ENCODE results near the gene ACOT9.
"Not testable (repeated sequence)": the region's sequence is repeated elsewhere in the genome, so short reads cannot be mapped to it uniquely, and the experiment has no call there.

Gene ACOT9

DNA sequence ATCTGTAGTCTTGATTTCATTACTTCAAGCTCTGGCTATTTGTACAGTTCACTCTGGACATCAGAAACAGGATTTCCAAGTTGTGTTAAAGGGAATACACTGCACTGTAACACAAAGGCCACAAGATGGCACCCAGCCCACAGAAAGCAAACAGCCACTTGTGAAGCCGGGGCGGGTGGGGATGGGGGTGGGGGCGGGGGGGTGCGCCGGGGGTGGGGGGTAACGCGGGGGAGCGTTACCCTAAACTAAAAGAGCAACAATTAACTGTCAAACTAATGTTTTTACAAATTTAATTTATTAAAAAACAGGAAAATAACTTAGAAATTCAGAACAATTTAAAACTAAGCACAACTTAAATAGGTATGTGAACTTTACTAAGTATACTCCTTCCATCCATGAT is 48.5 kb downstream of the ACOT9 start:
- DNase-seq (ENCODE audit: low spot score): peak; percentile 75

DNA sequence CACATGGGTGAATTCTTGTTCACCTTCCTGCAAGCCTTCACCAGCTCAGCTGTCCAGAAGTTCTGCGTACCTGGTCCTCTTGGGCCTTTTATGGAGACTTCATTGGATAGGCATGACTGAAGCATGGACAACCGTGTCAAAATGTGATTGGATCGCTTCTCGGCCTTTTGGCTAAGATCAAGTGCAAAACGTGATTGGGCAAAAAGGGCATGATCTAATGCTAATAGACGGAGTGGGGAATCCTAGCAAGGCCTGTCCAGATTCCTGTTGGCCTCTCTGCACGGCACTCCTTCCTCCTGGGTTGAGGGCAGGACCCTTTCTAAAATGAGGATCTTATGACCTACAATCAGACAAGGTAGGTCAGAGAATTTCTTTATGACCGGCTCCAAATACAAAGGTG is 50.9 kb downstream of the ACOT9 start:
- DNase-seq (ENCODE audit: low spot score): no peak

DNA sequence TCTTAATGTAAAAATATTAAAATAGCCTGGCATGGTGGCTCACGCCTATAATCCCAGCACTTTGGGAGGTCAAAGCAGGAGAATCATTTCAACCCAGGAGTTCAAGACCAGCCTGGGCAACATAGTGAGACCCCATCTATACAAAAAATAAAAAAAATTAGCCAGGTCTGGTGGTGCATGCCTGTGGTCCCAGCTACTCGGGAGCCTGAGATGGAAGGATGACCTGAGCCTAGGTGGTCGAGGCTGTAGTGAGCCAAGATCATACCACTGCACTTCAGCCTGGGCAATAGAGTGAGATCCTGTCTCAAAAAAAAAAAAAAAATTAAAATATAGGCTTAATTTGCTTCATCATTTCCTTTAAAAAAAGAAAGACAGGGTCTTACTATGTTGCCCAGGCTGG is 66.6 kb downstream of the ACOT9 start:
- DNase-seq (ENCODE audit: low spot score): not testable (repeated sequence)

DNA sequence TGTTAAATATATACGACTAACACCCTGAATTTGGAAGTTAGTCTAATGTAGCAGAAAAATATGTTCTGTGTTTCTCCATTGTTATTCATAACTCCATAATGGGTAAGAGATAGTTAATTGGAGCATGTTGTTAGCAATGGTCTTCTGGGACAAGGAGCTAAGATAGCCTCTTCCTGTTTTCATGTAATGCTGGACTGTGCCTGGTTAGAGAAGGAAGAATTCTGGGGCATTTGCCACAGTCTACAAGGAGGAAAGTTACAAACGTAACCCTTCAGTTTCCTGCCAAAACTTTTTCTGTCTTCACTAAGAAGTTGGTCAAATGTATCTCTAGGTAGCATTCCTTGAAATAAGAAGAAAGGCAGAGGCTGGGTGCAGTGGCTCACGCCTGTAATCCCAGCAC is 70.0 kb downstream of the ACOT9 start:
- DNase-seq (ENCODE audit: low spot score): no peak

DNA sequence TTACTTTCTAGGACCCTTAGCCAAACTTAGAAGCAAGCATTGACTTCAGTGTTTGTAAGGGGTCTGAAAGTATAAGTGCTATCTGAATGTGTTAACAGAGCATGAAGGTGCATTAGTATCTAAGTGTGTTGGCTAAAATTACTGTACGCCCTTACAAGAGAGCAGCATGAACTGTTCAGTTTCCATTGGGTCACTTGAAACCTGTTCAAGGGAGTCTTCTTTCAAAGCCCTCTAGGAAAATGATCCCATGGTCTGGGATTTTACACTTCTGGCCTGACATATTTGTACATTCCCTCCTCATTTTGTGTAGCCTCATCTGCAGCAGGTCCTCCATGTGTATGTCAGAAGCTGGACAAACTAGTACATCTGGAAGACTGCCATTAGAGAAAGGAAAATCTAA is 72.5 kb downstream of the ACOT9 start:
- no peak for DNase-seq (ENCODE audit: low spot score)

DNA sequence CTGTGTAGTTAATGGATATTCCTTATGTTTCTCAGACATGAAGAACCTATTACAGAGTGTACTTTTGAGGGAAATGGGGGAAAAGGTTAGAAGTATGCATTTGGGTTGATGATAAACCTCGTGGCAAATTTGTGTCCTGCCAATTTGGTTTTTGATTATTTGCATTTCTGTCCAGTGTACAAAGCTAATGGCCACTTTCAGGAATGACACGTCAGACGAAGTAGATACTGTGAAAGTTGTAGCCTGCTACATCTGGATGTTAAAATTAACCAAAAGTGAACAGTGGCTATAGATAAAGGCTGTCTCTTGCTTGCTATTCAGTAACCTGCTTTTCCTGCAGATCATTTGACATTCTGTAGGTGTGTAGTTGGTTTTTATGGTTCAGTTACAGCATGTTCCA is 74.7 kb downstream of the ACOT9 start:
- DNase-seq (ENCODE audit: low spot score): peak; percentile 11

DNA sequence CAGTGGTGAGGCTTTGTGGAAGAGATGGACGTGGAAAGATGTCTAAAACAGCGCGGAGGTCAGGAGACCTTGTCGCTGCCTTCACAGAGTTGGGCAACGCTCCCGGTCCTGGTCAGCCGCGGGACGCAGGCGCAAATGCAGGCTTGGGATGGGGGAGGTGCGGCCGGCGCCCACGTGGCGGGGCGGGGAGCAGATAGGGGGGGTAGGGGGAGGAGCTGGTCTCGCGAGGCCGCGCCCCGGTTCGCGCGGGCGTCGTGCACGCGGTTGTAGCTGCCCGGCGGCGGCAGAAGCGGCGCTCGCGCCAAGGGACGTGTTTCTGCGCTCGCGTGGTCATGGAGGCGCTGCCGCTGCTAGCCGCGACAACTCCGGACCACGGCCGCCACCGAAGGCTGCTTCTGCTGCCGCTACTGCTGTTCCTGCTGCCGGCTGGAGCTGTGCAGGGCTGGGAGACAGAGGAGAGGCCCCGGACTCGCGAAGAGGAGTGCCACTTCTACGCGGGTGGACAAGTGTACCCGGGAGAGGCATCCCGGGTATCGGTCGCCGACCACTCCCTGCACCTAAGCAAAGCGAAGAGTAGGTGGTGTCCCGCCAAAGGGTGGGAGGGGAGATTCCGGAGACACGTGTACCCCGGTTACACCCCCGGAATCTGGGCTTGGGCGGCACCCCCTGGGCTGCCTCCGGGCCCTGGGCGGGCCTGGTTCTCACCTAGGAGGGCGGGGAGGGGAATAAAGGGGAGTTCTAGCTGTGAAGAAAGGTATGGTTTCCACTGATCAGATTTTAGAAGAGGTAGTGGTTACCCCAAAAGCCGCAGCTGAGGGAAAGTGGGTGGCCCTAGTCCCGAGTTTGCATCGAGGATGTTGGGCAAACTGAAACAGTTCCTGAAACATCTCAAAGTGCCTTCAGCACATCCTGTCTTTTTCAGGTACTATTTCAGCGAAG is 75.6 kb downstream of the ACOT9 start, which contains the start of gene PRDX4:
TSS of gene PRDX4 (plus strand) at position 255 of the 939 bp plus-strand sequence. CDS start at position 333, 78 bp downstream.
- DNase-seq (ENCODE audit: low spot score): peak; percentile 84

DNA sequence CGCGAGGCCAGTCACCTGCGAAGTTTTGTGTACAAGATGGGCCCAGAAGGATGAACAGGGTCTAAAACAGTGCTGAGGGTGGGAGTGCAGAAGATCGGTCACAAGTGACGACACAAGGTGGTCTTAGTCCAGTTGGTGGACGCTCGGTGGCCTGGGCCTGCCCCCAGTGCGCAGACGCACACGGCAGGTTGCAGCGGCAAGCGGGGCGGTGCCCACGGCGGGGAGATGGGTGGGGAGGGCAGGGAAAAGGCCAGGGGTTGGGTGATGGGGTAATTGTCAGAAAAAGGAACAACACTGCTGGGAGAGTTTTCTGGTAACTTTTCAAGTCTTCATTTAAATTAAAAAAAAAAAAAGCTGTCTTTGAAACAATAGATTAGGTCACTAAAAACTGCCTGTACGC is 76.8 kb downstream of the ACOT9 start:
- no peak for DNase-seq (ENCODE audit: low spot score)

DNA sequence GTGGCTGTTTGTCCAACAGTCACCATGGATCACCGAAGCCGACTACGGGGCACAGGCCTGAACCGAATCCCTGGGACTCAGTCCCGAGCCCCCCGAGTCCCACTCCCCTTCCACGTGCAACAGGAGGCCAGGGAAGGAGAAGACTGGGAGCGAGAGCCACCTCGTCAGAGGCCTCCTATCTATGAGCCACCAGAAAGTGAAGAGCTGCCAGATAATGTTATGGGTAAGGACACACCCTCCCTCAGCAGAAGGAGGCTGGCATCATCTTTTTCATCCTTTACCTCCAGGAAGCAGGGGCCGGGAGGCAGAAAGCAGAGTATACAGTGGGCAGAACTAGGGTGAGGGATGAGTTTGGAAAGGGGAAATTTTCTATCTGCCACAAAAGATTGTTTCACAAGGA is 78.6 kb downstream of the ACOT9 start:
- DNase-seq (ENCODE audit: low spot score): no peak

DNA sequence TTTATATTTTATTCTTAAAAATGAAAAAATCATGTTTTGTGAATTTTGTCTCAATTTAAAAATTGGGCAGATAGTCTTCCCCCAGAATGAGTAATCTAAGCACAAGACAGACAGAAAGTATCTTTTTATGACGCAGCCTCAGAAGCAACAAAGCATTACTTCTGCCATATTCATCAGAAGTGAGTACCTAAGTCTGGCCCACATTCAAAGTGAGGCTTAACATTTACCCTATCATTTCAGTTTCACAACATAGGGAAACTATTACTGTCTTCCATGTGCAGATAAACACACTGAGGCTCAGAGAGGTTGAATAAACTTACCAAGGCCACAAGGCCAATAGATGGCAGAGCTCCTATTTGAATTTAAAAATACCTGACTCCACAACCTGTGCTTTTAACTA is 80.2 kb downstream of the ACOT9 start:
- peak; percentile 20 for DNase-seq (ENCODE audit: low spot score)

DNA sequence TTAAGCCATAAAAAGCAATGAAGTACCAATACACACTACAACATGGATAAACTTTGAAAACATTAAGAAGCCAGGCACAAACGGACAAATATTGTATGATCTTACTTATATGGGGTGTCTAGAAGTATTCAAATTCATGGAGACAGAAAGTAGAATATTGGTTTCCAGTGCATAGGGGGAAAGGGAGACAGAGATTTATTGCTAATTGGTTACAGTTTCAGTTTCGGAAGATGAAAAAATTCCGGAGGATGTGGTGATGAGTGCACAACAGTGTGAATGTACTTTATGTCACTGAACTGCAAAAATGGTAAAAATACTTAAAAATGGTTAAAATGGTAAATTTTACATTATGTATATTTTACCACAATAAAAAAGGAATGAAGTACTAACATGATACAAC is 80.9 kb downstream of the ACOT9 start:
- no peak for DNase-seq (ENCODE audit: low spot score)

DNA sequence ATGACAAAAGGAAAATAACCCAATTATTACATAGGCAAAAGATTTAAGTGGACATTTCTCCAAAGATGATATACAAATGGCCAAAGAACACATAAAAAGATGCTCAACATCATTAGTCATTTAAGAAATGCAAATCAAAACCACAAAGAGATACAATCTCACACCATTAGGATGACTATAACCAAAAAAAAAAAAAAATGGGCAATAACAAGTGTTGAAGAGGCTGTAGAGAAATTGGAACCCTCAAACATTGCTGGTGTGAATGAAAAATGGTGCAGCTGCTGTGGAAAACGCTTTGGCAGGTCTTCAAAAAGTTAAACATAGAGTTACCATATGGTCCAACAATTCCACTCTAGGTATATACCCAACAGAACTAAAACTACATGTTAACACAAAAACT is 81.4 kb downstream of the ACOT9 start:
- no peak for DNase-seq (ENCODE audit: low spot score)

DNA sequence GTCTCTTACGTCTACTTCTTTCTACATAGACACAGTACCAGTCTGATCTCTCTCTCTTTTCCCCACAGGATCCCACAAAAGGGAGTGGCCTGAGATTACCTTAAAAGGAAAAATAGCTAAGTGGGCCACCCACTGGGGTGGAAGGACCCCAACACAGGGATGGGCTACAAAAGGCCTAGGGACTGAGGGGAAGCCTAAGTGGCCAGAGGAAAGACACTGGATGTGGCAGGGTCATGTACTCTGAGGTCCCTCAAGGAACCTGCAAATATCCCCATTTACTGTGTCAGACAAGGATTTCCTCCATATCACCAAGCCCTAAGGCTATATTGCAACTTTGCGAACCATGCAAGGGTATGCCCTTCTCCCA is 82.3 kb downstream of the ACOT9 start:
- DNase-seq (ENCODE audit: low spot score): no peak

DNA sequence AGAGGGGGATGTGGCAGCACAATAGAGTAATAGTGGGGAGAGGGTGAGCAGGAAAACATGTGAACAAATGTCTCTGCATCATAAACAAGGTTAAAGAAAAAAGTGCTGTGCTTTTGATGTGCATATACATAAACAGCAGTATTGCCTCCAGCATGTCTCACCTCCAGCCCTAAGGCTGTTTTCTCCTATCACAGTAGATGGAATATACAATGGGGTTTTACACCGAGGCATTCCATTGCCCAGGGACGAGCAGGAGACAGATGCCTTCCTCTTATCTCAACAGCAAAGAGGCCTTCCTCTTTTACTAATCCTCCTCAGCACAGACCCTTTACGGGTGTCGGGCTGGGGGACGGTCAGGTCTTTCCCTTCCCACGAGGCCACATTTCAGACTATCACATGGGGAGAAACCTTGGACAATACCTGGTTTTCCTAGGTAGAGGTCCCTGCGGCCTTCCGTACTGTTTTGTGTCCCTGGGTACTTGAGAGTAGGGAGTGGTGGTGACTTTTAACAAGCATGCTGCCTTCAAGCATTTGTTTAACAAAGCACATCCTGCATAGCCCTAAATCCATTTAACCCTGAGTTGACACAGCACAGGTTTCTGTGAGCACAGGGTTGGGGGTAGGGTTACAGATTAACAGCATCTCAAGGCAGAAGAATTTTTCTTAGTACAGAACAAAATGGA is 82.9 kb downstream of the ACOT9 start:
- not testable (repeated sequence) for DNase-seq (ENCODE audit: low spot score)

DNA sequence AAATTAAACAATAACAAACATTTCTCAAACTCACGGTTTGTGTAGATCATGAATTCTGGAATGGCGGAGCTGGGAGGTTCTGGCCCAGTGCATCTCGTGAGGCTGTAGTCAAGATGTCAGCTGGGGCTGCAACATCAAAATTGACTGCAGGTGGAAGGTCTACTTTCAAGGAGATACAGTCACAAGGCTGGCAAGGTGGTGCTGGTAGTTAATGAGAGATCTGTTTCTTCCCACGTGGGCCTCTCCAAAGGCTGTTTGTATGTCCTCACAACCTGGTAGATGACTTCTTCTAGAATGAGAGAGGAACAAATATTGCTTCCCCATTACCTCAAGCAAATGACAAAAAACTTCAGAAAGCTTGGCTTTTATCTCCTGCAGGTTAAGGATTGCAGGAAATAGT is 83.7 kb downstream of the ACOT9 start:
- no peak for DNase-seq (ENCODE audit: low spot score)

DNA sequence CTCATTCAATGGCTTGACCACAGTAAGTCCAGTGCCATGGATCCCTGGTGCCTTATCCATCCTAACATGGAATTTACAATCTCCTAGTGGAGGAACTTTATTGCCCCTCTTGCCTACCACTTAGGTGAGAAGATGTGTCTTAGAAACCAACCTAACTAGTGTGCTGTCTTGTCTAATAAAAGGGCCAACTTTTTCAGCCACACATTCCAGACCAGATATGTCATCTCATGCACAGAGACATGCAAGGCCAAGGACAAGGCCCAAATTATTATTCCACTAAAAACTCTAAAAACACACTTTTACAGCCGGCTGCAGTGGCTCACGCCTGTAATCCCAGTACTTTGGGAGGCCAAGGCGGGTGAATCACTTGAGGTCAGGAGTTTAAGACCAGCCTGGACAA is 86.4 kb downstream of the ACOT9 start:
- no peak for DNase-seq (ENCODE audit: low spot score)

DNA sequence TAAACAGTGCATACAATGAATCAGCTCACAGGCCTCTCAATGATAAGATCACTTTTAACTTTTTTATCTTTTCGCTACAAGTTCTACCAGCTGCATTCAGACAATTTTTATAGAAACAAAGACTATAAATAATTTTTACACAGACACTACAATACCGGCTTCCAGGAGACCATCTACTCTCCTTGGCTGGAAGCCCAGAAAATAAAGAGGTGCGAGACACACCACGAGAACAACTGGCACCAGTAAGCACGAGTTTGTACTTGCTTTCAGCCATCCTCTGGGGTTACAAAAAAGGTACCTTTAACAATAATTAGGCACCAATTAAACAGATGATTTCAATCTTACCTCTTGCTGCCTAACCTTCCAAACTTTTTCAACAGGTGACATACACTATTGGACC is 87.0 kb downstream of the ACOT9 start:
- DNase-seq (ENCODE audit: low spot score): no peak

Measured in RKO (cell line).